Activated T-cell treated with anti-CD3 and anti-CD28 coated beads, Interleukin-2, amount 50 U/mL, for 48 hours (primary cell): ENCODE results near the gene IL3.

Experiments used
- DNase-seq, 2 experiments: peaks; one replicate each; pipeline ENCODE4 v3.0.0-alpha.2; 2020

IL3 gene, protein sequence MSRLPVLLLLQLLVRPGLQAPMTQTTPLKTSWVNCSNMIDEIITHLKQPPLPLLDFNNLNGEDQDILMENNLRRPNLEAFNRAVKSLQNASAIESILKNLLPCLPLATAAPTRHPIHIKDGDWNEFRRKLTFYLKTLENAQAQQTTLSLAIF

DNA sequence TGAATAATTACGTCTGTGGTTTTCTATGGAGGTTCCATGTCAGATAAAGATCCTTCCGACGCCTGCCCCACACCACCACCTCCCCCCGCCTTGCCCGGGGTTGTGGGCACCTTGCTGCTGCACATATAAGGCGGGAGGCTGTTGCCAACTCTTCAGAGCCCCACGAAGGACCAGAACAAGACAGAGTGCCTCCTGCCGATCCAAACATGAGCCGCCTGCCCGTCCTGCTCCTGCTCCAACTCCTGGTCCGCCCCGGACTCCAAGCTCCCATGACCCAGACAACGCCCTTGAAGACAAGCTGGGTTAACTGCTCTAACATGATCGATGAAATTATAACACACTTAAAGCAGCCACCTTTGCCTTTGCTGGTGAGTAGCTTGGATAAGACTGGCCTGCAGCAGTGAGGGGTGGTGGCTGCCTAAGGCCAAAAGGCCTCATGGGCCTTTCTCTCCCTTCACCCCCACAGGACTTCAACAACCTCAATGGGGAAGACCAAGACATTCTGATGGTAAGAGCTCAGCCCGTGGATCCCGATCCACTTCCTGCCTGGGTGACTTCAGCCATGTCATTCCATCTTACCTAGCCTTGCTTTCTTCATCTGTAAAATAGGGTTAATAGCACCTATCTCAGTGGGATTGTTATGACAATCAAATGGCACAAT is at the start of gene IL3:
Gene IL3, plus strand, starts transcription at position 155 of the 661 bp plus-strand sequence. Its CDS starts 52 bp downstream, at position 207.
- peak in 1 of 2 experiments; percentile 30 for DNase-seq

- peak; percentile 22 to 29 for DNase-seq
These were observed 49.4 kb upstream of the IL3 start for GRCh38 chr5:132010989-132011621.

- peak; percentile 47 to 53 for DNase-seq
These were observed 48.7 kb upstream of the IL3 start, which contains the start of gene ACSL6 for GRCh38 chr5:132011622-132012343. Gene ACSL6, minus strand, starts transcription at chr5:132011658. Its CDS starts 105 bp downstream, at chr5:132011553.

DNA sequence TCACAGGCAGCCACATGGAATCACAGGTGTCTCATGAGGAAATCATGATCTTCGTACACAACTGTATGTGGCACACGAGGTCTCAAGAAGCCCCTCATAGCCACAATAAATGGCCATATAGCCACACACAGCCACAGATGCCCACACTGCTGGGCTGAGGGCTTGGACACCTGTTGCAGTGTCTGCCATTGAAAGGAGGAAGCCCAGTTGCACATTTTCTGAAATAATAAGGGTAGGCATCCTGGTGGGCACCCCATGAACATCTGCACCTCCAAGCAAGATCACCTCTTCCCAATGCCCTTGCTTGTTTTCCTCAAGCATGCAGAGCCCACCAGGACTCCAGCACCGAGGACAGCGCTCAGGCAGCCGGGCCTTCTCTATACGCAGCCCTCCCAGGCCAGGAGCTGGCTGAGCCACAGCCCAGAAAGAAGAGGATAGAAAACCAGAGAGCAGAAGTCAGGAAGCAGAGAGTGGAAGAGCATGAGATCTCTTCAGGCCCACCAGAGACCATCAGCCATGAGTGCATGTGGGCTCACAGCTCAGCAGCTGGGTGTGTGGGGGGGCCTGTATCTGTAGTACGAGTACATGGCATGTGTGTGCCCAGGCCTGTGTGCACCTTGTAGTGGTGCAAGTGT is 48.0 kb upstream of the IL3 start:
- DNase-seq, result peak; percentile 43 to 46

- peak; percentile 14 to 15 for DNase-seq
These were observed 47.3 kb upstream of the IL3 start for GRCh38 chr5:132013006-132013689.

- peak; percentile 12 to 14 for DNase-seq
These were observed 46.7 kb upstream of the IL3 start for GRCh38 chr5:132013711-132014110.

GRCh38 chr5:132016721-132017250 is 43.7 kb upstream of the IL3 start:
- DNase-seq, result peak in 1 of 2 experiments; percentile 11

DNA sequence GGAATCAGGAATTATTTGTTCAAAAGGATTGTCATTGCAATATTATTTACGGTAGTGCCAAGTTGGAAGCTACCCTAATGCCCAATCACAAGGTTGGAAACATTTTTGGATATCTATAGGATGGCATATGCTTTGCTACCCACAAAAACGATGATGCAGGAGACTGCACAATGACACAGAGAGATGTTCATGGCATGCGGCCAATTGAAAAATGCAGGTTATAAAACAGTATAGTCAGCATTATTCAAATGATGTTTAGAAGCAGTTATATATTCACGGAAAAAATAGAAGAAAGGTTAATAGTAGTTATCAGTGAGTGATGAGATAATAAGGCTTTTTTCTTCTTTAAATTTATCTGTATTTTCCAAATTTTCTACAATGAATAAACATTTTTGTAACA is 43.1 kb upstream of the IL3 start:
- DNase-seq, result no peak

GRCh38 chr5:132017738-132018625 is 42.5 kb upstream of the IL3 start:
- peak; percentile 12 to 17 for DNase-seq

DNA sequence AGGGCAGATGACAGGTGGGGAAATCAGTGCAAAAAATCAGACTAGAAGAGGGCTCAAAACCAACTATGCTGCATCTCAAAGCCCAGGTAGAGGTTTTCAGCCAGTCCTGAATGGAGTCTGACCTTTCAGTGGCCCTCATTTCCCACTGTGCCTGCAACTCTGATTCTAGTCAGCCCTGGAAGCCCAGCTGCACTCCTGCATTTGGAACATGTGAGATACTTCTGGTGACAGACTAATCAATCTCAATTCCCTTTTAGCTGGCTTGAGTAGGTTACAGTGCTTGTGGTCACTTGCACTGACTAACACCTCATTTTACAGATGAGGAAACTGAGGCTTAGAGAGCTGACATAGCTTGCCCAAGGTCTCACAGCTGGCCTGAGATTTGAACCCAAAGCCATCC is 41.1 kb upstream of the IL3 start:
- peak; percentile 23 to 35 for DNase-seq

GRCh38 chr5:132019857-132020555 is 40.4 kb upstream of the IL3 start:
- peak; percentile 77 to 82 for DNase-seq

GRCh38 chr5:132020568-132021339 is 39.7 kb upstream of the IL3 start:
- DNase-seq, result peak in 1 of 2 experiments; percentile 65

DNA sequence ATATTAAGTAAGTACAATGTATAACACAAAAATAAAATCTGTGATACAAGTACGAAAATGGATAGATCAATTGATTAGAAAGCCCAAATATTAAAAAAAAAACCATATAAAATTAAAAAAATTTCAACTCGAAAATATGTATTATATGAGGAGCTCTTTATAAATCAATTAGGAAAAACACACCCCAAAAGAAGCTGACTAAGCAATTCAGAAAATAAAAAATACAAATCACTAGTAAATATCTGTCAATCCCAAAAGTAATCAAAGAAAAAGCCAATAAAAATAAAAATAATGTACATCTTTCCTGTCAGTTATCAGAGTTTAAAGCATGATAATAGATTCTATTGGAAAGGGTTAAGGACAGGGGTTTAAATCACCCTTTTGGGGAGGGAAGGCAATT is 38.8 kb upstream of the IL3 start:
- no peak for DNase-seq

DNA sequence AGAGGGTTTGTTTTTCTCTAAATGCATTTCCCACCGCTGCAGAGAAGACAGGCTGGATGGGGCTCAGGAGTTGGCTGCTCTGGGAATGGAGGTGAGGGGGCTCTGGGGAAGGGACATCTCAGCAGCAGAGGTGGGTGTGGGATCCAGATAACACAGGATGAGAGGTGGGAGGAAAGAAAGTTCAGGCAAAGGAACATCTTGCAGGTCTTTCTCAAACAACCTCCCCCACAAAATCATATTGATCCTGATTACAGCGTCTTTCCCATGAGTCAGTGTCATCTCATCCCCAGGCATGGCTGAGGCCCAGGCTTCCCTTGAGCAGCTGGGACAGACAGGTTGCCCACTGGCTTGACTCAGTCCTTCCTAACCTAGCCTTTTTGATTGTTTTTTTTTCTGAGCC is 37.7 kb upstream of the IL3 start:
- peak; percentile 57 to 70 for DNase-seq

GRCh38 chr5:132023258-132024116 is 37.0 kb upstream of the IL3 start:
- no peak for DNase-seq

GRCh38 chr5:132024117-132024435 is 36.4 kb upstream of the IL3 start:
- no peak for DNase-seq

GRCh38 chr5:132024789-132025402 is 35.6 kb upstream of the IL3 start:
- DNase-seq, result no peak

GRCh38 chr5:132025403-132025971 is 35.0 kb upstream of the IL3 start:
- no peak for DNase-seq
